Fibroblast of upper back skin (primary cell): Measurements from ENCODE around the gene PAM.
A peak's percentile ranks its signal among the peaks of the same experiment; 100 is the strongest.

ENCODE experiments used
- DNase-seq: peaks from one replicate; pipeline ENCODE4 v3.0.0-alpha.2; 2013

The PAM gene

GRCh38 chr5:102815540-102816332 lies 60.6 kb downstream of the PAM start:
- DNase-seq, result peak; percentile 60

- no peak for DNase-seq
These were observed 63.2 kb downstream of the PAM start for GRCh38 chr5:102818345-102818744.

- DNase-seq, result no peak
These were observed 63.8 kb downstream of the PAM start for GRCh38 chr5:102818934-102819333.

- DNase-seq, result peak; percentile 44
These were observed 64.5 kb downstream of the PAM start for GRCh38 chr5:102819634-102820033.

- DNase-seq, result peak; percentile 78
These were observed 68.4 kb downstream of the PAM start for GRCh38 chr5:102823441-102823874.

- no peak for DNase-seq
These were observed 71.5 kb downstream of the PAM start for GRCh38 chr5:102826629-102827028.

- no peak for DNase-seq
These were observed 75.1 kb downstream of the PAM start for GRCh38 chr5:102830241-102830640.

- no peak for DNase-seq
These were observed 77.3 kb downstream of the PAM start for GRCh38 chr5:102832445-102832844.

GRCh38 chr5:102833146-102833545 lies 78.0 kb downstream of the PAM start:
- DNase-seq, result no peak

GRCh38 chr5:102834438-102834964 lies 79.4 kb downstream of the PAM start:
- no peak for DNase-seq

GRCh38 chr5:102835717-102836116 lies 80.6 kb downstream of the PAM start:
- peak; percentile 18 for DNase-seq

GRCh38 chr5:102841021-102841420 lies 85.9 kb downstream of the PAM start:
- DNase-seq, result no peak

- DNase-seq, result no peak
These were observed 88.9 kb downstream of the PAM start for GRCh38 chr5:102843997-102844396.

GRCh38 chr5:102845041-102845440 lies 89.9 kb downstream of the PAM start:
- DNase-seq, result no peak

GRCh38 chr5:102850503-102850902 lies 95.4 kb downstream of the PAM start:
- no peak for DNase-seq

GRCh38 chr5:102853680-102854079 lies 98.6 kb downstream of the PAM start:
- DNase-seq, result peak; percentile 83

GRCh38 chr5:102855681-102856388 lies 100.7 kb downstream of the PAM start:
- no peak for DNase-seq

- DNase-seq, result peak; percentile 87
These were observed 101.3 kb downstream of the PAM start for GRCh38 chr5:102856389-102856777.

GRCh38 chr5:102857076-102857818 lies 102.1 kb downstream of the PAM start:
- peak; percentile 37 for DNase-seq

- DNase-seq, result no peak
These were observed 103.1 kb downstream of the PAM start for GRCh38 chr5:102858221-102858620.

GRCh38 chr5:102858808-102859207 lies 103.7 kb downstream of the PAM start:
- DNase-seq, result peak; percentile 42

- no peak for DNase-seq
These were observed 104.9 kb downstream of the PAM start for GRCh38 chr5:102860035-102860434.

GRCh38 chr5:102863058-102863457 lies 108.0 kb downstream of the PAM start:
- no peak for DNase-seq
